G401 (cell line): ENCODE measurements around the gene ZNF195. TPM values are rescaled to one million over a fixed set of nuclear protein-coding genes. Genes with fewer than 3 reads are reported as not detected.
"Not testable (repeated sequence)": the region's sequence is repeated elsewhere in the genome, so short reads cannot be mapped to it uniquely, and the experiment has no call there.

ENCODE experiments used
- DNase-seq: peaks from one replicate; pipeline ENCODE4 v3.0.0-alpha.2; 2015; ENCODE audit warnings: low spot score
- in situ Hi-C: cut with HindIII; loops from 2 replicates; pipeline ENCODE4 v1.10.0; 2016; ENCODE audit warnings: low sequenced_read_pairs, mixed read lengths
- total RNA-seq: library from RNA; depleted of rRNA; stranded (reverse); fragments of >200 nt; shearing (Covaris generic); gene quantifications from 2 replicates; pipeline ENCODE4 v1.2.3, GENCODE V29; 2014; rRNA removed

Gene ZNF195
- total RNA-seq, 1 experiment from 2014 or later: 42.9 TPM

DNA sequence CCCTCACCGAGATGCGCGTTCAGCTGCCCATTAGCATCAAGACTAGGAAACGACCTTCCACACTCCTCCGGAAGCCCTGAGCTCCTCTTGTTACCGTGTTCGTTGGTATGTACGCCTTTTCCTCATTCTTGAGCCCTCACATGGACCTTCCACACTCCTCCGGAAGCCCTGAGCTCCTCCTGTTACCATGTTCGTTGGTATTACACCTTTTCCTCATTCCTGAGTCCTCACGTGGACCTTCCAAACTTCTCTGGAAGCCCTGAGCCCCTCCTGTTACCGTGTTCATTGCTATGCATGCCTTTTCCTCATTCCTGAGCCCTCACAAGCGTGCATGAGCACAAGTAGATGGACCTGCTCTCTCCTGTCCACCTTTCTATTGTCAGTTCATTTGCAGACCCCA, 52.5 kb downstream of the ZNF195 start:
- DNase-seq, in situ Hi-C loops: not testable (repeated sequence)

GRCh38 chr11:3324724-3325123, 54.2 kb downstream of the ZNF195 start:
- DNase-seq, in situ Hi-C loops: not testable (repeated sequence)

Other genes with a start within 250 kb of the ZNF195 start
- gene OSBPL5, start 213.8 kb downstream of the ZNF195 start, total RNA-seq: 13.2 and 16.2 TPM in 2 replicates
- gene MRGPRG, start 160.3 kb downstream of the ZNF195 start, total RNA-seq: not detected in 2 replicates
- not detected in 2 replicates for gene MRGPRE, start 146.7 kb downstream of the ZNF195 start, total RNA-seq